NCI-H460 (cell line): ENCODE measurements around the gene SLC5A5. TPM values are rescaled to one million over a fixed set of nuclear protein-coding genes. Genes with fewer than 3 reads are reported as not detected.
"Not testable (repeated sequence)": the region's sequence is repeated elsewhere in the genome, so short reads cannot be mapped to it uniquely, and the experiment has no call there.

Experiments
- DNase-seq: peaks from one replicate; pipeline ENCODE4 v3.0.0-alpha.2; 2016; ENCODE audit warnings: low read depth; ENCODE audit errors: extremely low read depth
- total RNA-seq: library from RNA; depleted of rRNA; stranded (reverse); fragments of >200 nt; shearing (Covaris generic); gene quantifications from 2 replicates; pipeline ENCODE4 v1.2.3, GENCODE V29; 2014

SLC5A5 gene
- total RNA-seq, 1 experiment from 2014 or later = 0.02 TPM

- DNase-seq = no peak
These were observed 44.3 kb downstream of the SLC5A5 start for GRCh38 chr19:17915940-17916593.

- not testable (repeated sequence) for DNase-seq
These were observed 46.4 kb downstream of the SLC5A5 start for GRCh38 chr19:17918151-17918550.

- not testable (repeated sequence) for DNase-seq
These were observed 47.4 kb downstream of the SLC5A5 start for GRCh38 chr19:17919122-17919521.

- no peak for DNase-seq
These were observed 48.8 kb downstream of the SLC5A5 start for GRCh38 chr19:17920527-17920926.

- DNase-seq = no peak
These were observed 50.4 kb downstream of the SLC5A5 start for GRCh38 chr19:17922138-17922537.

GRCh38 chr19:17926044-17926443 lies 54.3 kb downstream of the SLC5A5 start:
- DNase-seq = no peak

GRCh38 chr19:17929056-17929455 lies 57.3 kb downstream of the SLC5A5 start:
- no peak for DNase-seq

- DNase-seq = no peak
These were observed 59.9 kb downstream of the SLC5A5 start for GRCh38 chr19:17931532-17932191.

- peak; percentile 85 for DNase-seq
These were observed 61.0 kb downstream of the SLC5A5 start, which contains the start of gene CCDC124 for GRCh38 chr19:17932485-17933338. TSS of gene CCDC124 (plus strand) at chr19:17933015. CDS start at chr19:17936421, 3,406 bp downstream.

GRCh38 chr19:17933414-17934129 lies 61.8 kb downstream of the SLC5A5 start:
- no peak for DNase-seq

- DNase-seq = no peak
These were observed 64.6 kb downstream of the SLC5A5 start for GRCh38 chr19:17936379-17936778.

- no peak for DNase-seq
These were observed 65.7 kb downstream of the SLC5A5 start for GRCh38 chr19:17937371-17937900.

GRCh38 chr19:17938092-17938845 lies 66.5 kb downstream of the SLC5A5 start:
- peak; percentile 76 for DNase-seq

- no peak for DNase-seq
These were observed 70.4 kb downstream of the SLC5A5 start for GRCh38 chr19:17942181-17942580.

GRCh38 chr19:17942582-17943273 lies 71.0 kb downstream of the SLC5A5 start:
- DNase-seq = no peak

GRCh38 chr19:17943274-17944221 lies 71.8 kb downstream of the SLC5A5 start:
- DNase-seq = no peak

GRCh38 chr19:17944301-17944700 lies 72.6 kb downstream of the SLC5A5 start:
- DNase-seq = no peak
